ENCODE results near the gene PNPLA8.

- TF ChIP-seq SPI1 (IDR thresholded peaks at IDR 0.05; ENCODE audit: low read depth, low read length) = no peak
- TF ChIP-seq TAF1 (IDR thresholded peaks at IDR 0.05; ENCODE audit: low read depth, low read length) = no peak
Measured at GRCh38 chr7:108517951-108518350, 8.0 kb downstream of the PNPLA8 start.

Measured in GM12891 (cell line).